Psoas muscle (tissue), 8 donors: ENCODE measurements around the gene XPNPEP2. TPM values are rescaled to one million over a fixed set of nuclear protein-coding genes. Genes with fewer than 3 reads are reported as not detected.

Experiments
- ATAC-seq, 4 donors: fragments of 200-7000 bp; cut with Tn5 transposase; one replicate each; pipeline ENCODE4 v1.9.1; 2020; ENCODE audit warnings: moderate library complexity in 3 of 4, mild to moderate bottlenecking in 2 of 4
- DNase-seq, 2 donors: peaks; one replicate each; pipeline ENCODE4 v3.0.0-alpha.2; 2020
- H3K27ac ChIP-seq: fragments of 200-600 bp; one replicate; pipeline ENCODE4 v1.8.0; 2022
- H3K27me3 ChIP-seq, 3 donors: fragments of 200-600 bp in 1 of 3; one replicate each; pipeline versions ENCODE4 v1.6.1 to v1.8.0; 2013 to 2022; ENCODE audit warnings: low read length in 2 of 3, mild to moderate bottlenecking in 2 of 3, moderate library complexity in 1 of 3; ENCODE audit not compliant: insufficient read depth in 3 of 3
- H3K36me3 ChIP-seq, 2 donors: fragments of 200-600 bp in 1 of 2; one replicate each; pipeline versions ENCODE4 v1.6.1 to v1.8.0; 2013 to 2022; ENCODE audit warnings: low read depth in 1 of 2, mild to moderate bottlenecking in 1 of 2, moderate library complexity in 1 of 2; ENCODE audit not compliant: insufficient read depth in 1 of 2
- H3K4me1 ChIP-seq: fragments of 200-600 bp; one replicate; pipeline ENCODE4 v1.8.0; 2022
- H3K4me3 ChIP-seq: fragments of 200-600 bp; one replicate; pipeline ENCODE4 v1.8.0; 2022; ENCODE audit warnings: mild to moderate bottlenecking
- H3K9me3 ChIP-seq: fragments of 200-600 bp; one replicate; pipeline ENCODE4 v1.8.0; 2022
- CTCF ChIP-seq: fragments of 200-600 bp; IDR thresholded peaks from one replicate; pipeline ENCODE4 v1.8.0; 2022; ENCODE audit warnings: antibody characterized with exemption
- WGBS, 3 donors: extraction: QIAGEN DNeasy Blood & Tissue Kit; methylation state at CpG; one replicate each; pipeline versions ENCODE4 v1.1.6 to v1.1.7; 2013; 5-methylcytosine and 5-hydroxymethylcytosine counted together
- intact Hi-C, 2 donors: fragments of 100-400 bp; cut with DNase I; formaldehyde crosslinking; loops; one replicate each; pipeline versions ENCODE4 v1.11.0 to v1.14.2; 2022
- polyA plus RNA-seq, 3 donors: library from polyadenylated mRNA; stranded (reverse); fragments of 200-250 nt; gene quantifications; one replicate each; pipeline ENCODE4 v1.2.3, GENCODE V29; 2013
- total RNA-seq, 4 donors: library from RNA; stranded (reverse); fragmentation: NEBNext Ultra II Directional in 2 of 4; extraction: Animal tissue kit (Norgen Biotek cat#: 25700) in 2 of 4; gene quantifications; one replicate each; pipeline versions ENCODE4 v1.2.1 to v1.2.4, GENCODE V29; 2021 to 2023
- donor health status: healthy with polysubstance abuse.
- donor health status: DM: no; HTN: no; CAD: no; lungs with moderate emphysema.
- donor health status: Bipolar disorder and iron deficiency.
- donor health status: healthy.
- donor health status: DM: yes; HTN: yes; CAD: no.
- donor health status: DM: no; HTN: no; CAD: no.
- donor health status: DM: no; HTN: no; CAD: no.
- donor health status: DM: yes; HTN: yes; CAD: no.

XPNPEP2 gene
- total and polyA plus RNA-seq, 7 donors = 0.25 to 0.97 (median 0.44) TPM

DNA sequence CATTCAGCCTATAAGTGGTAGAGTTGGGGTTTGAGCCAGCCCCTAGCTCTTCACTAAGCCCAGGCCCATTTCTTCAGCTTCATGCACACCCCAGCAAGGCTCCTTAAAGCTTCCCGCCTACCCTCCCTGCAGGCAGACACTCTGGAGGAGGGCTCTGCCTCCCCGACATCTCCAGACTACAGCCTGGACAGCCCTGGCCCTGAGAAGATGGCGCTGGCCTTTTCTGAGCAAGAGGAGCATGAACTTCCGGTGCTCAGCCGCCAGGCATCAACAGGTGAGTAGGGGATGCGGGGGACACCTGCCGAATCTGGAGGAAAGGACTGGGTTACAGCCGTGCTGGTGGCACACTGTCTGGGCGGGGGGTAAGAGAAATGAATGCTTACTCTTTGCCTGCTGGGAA, 52.0 kb downstream of the XPNPEP2 start:
- ATAC-seq (no peak), DNase-seq (no peak)
- no peaks in the 10 kb centered on the region for H3K36me3 ChIP-seq
- no peak for TF ChIP-seq CTCF
- intact Hi-C loops = no loop called here
- H3K4me1 ChIP-seq = no peaks in the 10 kb centered on the region
- H3K9me3 ChIP-seq = no peaks in the 10 kb centered on the region
- H3K4me3 ChIP-seq = no peak overlapping the region
- H3K27me3 ChIP-seq = peaks cover 0 to 6% (median 0%) of the 10 kb centered on the region in 3 donors
- 81 to 93% (median 90%) methylated on average over 8 to 9 of the region's 9 CpGs for WGBS, 3 donors
- no peak overlapping the region for H3K27ac ChIP-seq

GRCh38 chrX:129791336-129791735, 52.6 kb downstream of the XPNPEP2 start:
- intact Hi-C loops = no loop called here
- peaks cover 0 to 6% (median 0%) of the 10 kb centered on the region in 3 donors for H3K27me3 ChIP-seq
- H3K36me3 ChIP-seq = no peaks in the 10 kb centered on the region
- H3K27ac ChIP-seq = no peak overlapping the region
- no peaks in the 10 kb centered on the region for H3K9me3 ChIP-seq
- WGBS, 3 donors = 83 to 93% (median 93%) methylated on average over 8 of the region's 8 CpGs
- ATAC-seq (no peak), DNase-seq (no peak)
- H3K4me1 ChIP-seq = no peaks in the 10 kb centered on the region
- TF ChIP-seq CTCF = no peak
- H3K4me3 ChIP-seq = no peak overlapping the region

- DNase-seq (no peak), ATAC-seq (no peak)
- H3K4me3 ChIP-seq = no peak overlapping the region
- no peaks in the 10 kb centered on the region for H3K4me1 ChIP-seq
- no peaks in the 10 kb centered on the region for H3K9me3 ChIP-seq
- 68 to 72% (median 69%) methylated on average over 8 to 11 of the region's 11 CpGs for WGBS, 3 donors
- intact Hi-C loops = no loop called here
- no peaks in the 10 kb centered on the region for H3K36me3 ChIP-seq
- TF ChIP-seq CTCF = no peak
- peaks cover 0 to 6% (median 0%) of the 10 kb centered on the region in 3 donors for H3K27me3 ChIP-seq
- H3K27ac ChIP-seq = no peak overlapping the region
Measured at GRCh38 chrX:129791961-129792570, 53.3 kb downstream of the XPNPEP2 start.

DNA sequence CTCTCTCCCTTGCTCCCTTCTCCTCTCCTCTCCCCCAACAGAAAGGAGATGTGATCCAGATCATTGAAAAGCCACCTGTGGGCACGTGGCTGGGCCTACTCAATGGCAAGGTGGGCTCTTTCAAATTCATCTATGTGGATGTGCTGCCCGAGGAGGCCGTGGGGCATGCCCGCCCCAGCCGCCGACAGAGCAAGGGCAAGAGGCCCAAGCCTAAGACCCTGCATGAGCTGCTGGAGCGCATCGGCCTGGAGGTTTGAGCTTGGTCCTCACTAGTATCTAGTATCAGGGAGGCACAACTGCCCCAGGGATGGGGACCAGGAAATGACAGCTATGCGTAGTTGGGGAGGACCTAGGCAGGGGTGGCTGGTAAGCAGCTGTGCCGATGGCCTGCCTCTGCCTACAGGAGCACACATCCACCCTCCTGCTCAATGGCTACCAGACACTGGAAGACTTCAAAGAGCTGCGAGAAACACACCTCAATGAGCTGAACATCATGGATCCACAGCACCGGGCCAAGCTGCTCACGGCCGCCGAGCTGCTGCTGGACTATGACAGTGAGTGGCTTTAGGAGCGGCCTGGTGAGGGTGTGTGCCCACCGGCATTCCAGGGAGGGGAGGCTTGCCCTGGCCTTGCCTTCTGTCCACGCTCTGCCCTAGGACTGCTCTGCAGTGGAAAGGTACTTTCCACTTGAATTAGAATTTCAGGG, 54.0 kb downstream of the XPNPEP2 start:
- H3K27me3 ChIP-seq = peaks cover 0 to 6% (median 0%) of the 10 kb centered on the region in 3 donors
- ATAC-seq (no peak), DNase-seq (no peak)
- H3K36me3 ChIP-seq = no peaks in the 10 kb centered on the region
- intact Hi-C loops = no loop called here
- TF ChIP-seq CTCF = no peak
- WGBS, 3 donors = 91 to 96% (median 94%) methylated on average over 13 to 18 of the region's 18 CpGs
- H3K4me1 ChIP-seq = no peaks in the 10 kb centered on the region
- H3K27ac ChIP-seq = no peak overlapping the region
- H3K4me3 ChIP-seq = no peak overlapping the region
- H3K9me3 ChIP-seq = no peaks in the 10 kb centered on the region
